KOPT-K1 (cell line): ENCODE data around the gene C10orf71.

Experiments used
- H3K27ac ChIP-seq: fragments of 200-600 bp; sonication (generic); 2 replicates; pipeline ENCODE4 v1.5.1; 2016; ENCODE audit warnings: antibody characterized with exemption, mild to moderate bottlenecking, low read depth, low read length; ENCODE audit not compliant: poor library complexity, severe bottlenecking
- H3K36me3 ChIP-seq: fragments of 200-600 bp; sonication (generic); 2 replicates; pipeline ENCODE4 v1.5.1; 2017; ENCODE audit warnings: antibody characterized with exemption, mild to moderate bottlenecking, low read length, moderate library complexity; ENCODE audit not compliant: insufficient read depth
- H3K9me3 ChIP-seq: fragments of 200-600 bp; sonication (generic); 2 replicates; pipeline ENCODE4 v1.5.1; 2017; ENCODE audit warnings: antibody characterized with exemption, low read length, mild to moderate bottlenecking; ENCODE audit not compliant: insufficient read depth, poor library complexity, severe bottlenecking

The C10orf71 gene

DNA sequence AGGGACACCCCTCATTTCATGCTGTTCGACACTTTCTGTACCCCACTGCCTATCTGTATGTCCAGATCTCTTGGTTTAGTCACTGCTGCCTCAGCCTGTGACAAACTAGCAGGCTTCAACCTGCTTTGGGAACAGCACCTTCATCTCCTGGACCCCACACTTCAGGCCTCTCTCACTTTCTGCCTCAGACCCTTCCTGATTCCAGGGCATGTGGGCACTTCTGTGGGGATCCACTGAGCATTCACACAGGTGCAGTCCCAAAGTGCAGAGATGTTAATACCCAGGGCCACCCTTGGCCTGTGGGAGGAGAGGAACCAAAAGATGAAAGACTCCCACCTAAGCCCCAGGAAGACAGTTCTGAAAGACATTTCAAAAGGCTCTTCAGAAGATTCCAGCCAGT is 29.4 kb upstream of the C10orf71 start:
- H3K27ac ChIP-seq, result no peak overlapping the region

DNA sequence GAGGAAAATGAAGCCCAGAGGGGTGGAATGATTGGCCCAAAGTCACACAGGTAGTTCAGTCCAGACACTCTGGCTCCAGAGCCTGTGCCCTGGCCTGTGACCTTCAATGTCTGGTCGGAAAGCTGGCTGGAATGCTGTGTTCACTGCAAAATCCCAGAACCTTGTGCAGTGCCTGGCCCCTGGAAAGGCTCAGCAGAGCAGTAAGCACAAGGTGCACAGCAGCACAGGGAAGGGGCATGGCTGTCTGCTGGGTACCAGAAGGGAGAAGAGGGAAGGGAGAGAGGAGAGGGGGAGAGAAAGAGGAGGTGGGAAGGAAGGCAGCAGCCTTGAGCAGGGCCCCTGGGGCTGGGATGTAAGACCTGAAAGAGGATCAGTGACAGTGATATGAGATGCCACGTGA is 28.4 kb upstream of the C10orf71 start:
- H3K27ac ChIP-seq, result no peak overlapping the region
- H3K9me3 ChIP-seq, result peaks cover 26% of the 10 kb centered on the region
- no peaks in the 10 kb centered on the region for H3K36me3 ChIP-seq

More for the DNA sequence above, 29.4 kb upstream of the C10orf71 start:
- Histone ChIP-seq H3K36me3 (no peaks in the 10 kb centered on the region), H3K9me3 (peaks cover 34% of the 10 kb centered on the region)

DNA sequence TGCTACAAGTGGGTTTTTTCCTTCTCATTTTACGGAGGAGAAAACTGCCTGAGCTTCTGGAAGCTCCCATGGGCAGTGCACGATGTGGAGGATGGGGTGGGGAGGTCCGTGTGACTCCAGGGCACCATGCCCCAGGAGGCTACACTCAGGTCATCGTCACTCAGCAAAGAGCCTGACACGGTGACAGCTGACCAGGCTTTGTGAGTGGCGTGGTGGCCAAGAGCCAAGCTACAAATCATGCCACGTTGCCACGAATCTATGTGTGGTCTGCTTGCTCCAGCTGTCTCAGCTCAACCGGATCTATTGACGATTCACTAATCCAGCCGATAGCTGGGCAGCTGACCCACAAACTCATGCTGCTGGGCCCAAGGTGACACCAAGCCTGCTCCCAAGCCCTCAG is 27.6 kb upstream of the C10orf71 start:
- no peaks in the 10 kb centered on the region for H3K36me3 ChIP-seq
- no peak overlapping the region for H3K27ac ChIP-seq

DNA sequence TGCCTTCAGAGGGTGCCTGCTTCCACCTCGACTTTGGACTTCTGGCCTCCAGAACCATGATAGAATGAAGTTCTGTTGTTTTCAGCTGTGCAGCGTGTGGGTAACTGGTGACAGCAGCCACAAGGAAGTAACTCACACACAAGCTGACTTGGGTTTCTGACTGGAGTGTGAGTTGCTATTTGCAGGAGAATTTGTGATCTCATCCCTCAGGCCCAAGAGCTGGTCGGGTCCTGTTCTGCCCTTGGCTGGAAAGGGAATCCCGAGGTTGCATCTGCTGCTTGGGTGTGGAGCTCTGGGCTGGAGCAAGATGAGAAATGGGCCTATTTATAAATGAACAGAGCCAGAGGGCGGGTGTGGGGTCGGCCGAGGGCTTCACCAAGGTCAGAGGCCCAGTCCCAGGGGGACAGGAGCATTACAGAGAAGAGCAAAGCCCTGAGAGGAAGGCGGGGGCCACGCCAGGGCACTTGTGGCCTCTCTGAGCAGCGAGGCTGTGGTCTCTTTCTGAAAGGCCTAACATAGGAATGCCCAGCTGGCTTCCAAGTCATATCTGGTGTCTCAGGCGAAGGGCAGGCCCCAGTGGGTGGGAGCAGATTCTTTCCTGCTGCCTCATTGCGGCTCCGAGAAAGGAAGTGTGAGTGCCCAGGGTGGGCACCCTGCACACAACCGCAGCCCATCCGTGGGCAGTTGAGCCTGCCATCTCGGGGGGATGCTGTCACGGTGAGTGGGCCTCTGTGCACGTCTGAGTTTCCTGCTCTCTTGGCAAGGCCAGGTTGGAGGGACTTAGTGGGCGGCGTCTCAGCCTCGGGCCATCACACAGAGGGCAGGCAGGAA is 26.5 kb upstream of the C10orf71 start:
- Histone ChIP-seq H3K9me3 (peaks cover 10% of the 10 kb centered on the region), H3K27ac (no peak overlapping the region), H3K36me3 (no peaks in the 10 kb centered on the region)

More for the DNA sequence above, 27.6 kb upstream of the C10orf71 start:
- peaks cover 19% of the 10 kb centered on the region for H3K9me3 ChIP-seq

DNA sequence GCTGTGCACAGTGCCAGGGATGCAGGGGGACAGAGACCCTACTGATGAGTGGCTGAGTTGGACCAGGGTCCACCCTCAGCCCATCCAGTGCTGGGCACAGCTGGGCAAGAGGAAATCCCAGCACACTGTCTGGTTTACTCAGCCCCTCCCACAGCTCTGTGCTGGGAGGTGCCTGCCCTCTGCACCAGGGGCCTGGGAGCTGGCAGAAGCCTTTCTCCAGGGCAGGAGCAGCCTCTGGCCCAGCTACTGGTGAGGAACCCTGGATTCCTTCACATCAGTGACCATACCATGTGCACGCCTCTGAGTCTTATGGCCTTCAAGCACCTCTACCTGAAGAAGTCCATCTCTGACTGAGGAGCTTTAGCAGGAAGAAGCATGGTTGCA is 25.9 kb upstream of the C10orf71 start:
- no peak overlapping the region for H3K27ac ChIP-seq
- H3K36me3 ChIP-seq, result no peaks in the 10 kb centered on the region
- peaks cover 5% of the 10 kb centered on the region for H3K9me3 ChIP-seq

DNA sequence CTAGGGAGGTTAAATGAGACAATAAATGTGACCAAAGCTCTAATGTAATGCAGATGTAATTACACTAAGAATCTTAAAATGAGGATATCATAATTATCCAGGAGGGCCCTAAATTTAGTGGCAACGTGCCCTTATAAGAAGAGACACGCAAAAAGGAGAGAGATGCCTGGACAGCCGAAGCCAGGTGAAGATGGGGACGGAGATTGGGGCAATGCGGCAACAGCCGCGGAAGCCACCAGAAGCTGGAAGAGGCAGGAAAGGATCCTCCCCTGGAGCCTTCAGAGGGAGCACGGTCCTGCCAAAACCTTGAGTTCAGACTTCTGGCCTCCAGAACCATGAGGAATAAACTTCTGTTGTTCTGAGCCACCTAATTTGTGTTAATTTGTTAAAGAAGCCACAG is 25.3 kb upstream of the C10orf71 start:
- Histone ChIP-seq H3K9me3 (no peaks in the 10 kb centered on the region), H3K27ac (no peak overlapping the region), H3K36me3 (no peaks in the 10 kb centered on the region)

DNA sequence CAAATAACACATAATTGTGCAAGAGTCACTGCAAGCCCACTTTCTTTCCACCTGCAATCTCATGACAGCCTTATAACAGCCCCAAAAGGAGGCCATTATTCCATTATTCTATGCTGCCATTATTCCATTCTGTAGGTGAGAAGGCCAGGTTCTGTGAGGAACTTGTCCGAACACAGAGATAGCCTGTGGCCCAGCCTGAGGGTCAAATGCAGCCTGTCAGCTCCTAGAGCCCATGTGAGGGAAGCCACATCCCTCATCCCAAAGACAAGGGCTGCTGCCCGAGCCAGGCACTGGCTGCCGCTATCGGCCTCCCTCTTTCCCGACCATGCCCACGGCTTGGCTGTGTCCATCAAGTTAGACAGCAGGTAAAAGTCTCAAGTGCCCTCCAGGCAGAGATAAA is 24.1 kb upstream of the C10orf71 start:
- H3K36me3 ChIP-seq, result no peaks in the 10 kb centered on the region
- no peak overlapping the region for H3K27ac ChIP-seq

DNA sequence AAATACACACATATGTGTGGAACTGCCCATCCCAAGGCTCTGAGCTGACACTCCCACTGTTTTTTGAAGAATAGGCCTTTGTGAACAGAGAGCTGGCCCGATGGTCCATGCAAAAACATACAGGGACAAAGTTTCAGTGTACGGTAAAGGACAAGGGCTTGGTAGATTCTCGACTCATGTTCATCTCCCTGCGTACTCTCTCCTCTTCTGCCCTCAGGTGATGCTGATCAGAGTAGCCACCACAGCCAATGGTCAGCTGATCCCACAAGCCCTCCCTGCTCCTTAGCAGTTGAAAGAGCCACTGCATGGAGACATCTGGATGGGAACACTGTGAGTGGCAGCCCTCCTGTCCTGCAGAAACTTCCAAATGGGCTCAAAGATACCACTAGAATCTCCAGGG is 23.1 kb upstream of the C10orf71 start:
- no peaks in the 10 kb centered on the region for H3K36me3 ChIP-seq
- H3K27ac ChIP-seq, result no peak overlapping the region
- no peaks in the 10 kb centered on the region for H3K9me3 ChIP-seq

More for the DNA sequence above, 24.1 kb upstream of the C10orf71 start:
- H3K9me3 ChIP-seq, result no peaks in the 10 kb centered on the region

DNA sequence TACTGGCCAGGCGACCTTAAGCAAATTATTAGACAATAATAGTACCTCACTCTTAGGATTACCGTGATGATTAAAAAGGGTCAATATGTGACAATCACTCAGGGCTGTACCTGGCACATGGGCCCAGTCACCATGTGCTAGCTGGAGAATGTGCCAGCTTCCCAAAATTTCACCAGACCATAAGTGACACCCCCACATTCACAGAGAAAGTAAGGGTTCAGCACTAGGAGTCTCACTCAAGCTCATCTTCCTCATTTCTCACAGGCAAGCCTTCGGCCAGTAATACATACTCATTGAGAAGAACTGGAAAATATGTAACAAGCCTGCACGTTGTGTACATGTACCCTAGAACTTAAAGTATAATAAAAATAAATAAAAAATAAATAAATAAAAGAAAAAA is 22.4 kb upstream of the C10orf71 start:
- Histone ChIP-seq H3K9me3 (no peaks in the 10 kb centered on the region), H3K27ac (no peak overlapping the region), H3K36me3 (no peaks in the 10 kb centered on the region)

DNA sequence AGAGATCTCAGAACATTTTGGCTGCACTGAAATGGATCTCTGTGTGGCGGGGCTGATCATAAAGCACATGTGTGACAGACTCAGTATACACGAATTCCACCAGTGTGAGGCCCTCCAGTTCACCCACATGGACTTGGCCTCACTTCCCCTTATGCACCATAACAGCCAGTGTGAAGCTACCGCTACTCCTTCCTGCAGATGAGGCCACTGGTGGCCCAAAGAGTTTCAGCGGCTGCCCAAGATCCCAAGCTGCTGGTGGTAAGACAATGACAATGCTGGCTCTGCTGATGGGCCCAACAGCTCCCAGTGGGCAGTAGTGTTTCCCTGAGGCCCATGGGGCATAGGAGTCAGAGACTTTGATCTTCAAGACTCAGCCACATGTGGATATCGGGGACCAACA is 21.0 kb upstream of the C10orf71 start:
- Histone ChIP-seq H3K27ac (no peak overlapping the region), H3K9me3 (no peaks in the 10 kb centered on the region), H3K36me3 (no peaks in the 10 kb centered on the region)

DNA sequence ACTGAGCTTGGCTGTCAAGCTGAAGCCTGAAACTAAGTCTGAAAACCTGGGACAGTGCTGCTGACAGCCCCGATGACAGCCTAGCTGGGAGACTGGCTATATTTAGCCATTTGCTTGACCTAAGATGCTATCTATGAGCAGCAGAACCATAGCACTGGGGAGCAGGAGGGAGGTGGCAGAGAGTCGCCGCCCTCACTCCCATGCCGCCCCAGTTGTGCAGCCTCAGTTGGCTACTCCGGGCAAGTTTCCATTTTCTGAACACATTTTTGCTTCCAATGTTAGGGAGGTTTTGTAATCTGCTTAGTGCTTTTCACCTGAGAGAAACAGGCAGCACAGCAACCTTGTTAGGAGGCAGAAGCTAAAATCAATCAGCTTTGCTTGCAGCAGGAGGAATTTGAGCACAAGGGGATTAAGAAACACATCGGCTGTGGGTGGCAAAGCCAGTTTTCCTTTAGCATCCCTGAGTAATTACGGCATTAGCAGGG is 20.4 kb upstream of the C10orf71 start:
- Histone ChIP-seq H3K27ac (no peak overlapping the region), H3K36me3 (no peaks in the 10 kb centered on the region), H3K9me3 (no peaks in the 10 kb centered on the region)

DNA sequence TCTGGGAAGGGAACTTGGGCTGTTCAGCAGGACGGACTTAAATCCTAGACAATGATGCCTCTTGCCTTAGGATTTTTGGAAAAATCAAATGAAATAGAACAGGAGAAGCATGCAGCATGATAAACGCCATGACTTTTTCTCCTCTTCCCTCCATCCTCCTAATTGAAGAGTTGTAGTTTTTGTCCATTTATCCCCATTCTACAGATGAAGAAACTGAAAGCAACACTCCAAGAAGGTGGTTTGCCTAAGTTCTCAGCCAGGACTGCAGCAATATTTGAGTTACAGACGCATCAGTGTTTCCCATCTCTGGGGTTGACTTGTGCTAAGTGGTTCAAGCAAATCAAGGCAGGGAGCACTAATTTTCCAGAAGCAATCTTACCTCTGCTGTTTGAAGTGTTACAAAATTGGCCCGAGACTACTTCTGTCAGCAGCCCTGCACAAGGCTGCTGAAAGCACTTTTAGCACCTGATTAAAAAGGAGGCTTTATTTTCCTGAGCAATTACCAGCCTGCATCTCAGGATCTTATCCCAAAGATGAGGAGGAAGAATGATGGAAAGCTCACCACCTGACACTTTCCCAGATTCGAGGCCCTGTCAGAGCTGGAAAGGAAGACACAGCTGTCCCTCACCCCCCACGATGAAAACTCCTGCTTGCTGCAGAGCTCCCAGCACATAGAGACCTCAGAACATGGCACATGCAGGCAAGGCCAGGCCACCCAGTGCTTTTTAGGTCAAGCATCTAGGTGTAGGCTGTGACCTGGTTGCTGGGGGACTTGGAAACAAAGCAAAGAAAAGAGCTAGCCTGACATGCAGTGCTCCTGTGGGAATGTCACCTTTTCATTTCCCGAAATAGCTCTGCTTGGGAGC is 19.7 kb upstream of the C10orf71 start:
- no peak overlapping the region for H3K27ac ChIP-seq
- no peaks in the 10 kb centered on the region for H3K9me3 ChIP-seq
- H3K36me3 ChIP-seq, result no peaks in the 10 kb centered on the region

DNA sequence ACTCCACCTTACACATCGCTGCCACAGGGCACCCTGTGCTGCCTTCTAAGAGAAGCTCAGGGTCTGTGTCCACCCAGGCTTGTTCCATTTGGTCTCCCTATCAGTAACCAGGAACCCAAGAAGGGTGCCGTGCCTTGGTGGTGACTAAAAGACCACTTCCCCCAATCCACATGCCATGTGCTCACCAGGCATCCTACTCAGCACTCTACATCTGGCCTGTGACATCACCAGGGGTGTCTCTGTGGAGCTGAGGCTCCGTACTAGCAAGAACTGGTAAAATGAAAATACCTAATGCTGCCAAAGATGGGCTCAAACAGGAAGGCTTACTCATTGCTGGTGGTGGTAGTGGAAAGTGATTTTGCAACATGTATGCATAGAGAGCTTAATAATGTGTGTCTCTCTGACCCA is 19.0 kb upstream of the C10orf71 start:
- no peak overlapping the region for H3K27ac ChIP-seq
- no peaks in the 10 kb centered on the region for H3K9me3 ChIP-seq
- no peaks in the 10 kb centered on the region for H3K36me3 ChIP-seq

DNA sequence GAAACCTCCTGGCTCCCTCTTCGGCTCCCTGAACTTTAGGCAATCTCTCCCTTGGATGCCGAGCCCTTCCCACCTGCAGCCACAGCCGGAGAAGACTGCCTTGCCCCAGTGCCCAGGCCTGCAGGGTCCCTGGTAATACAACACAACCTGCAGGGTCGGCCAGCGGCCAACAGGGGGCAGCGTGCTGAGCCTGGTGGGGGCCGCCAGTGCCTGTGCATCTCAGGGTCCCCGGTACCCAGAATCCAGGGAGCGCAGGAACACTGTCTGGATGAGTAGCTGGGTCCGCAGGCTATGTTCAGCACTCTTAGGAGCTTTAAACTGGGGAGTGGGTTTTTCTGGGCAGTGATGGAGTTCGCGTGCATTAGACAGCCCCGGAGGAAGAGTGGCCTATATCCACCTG is 17.5 kb upstream of the C10orf71 start:
- no peak overlapping the region for H3K27ac ChIP-seq
- H3K36me3 ChIP-seq, result no peaks in the 10 kb centered on the region
- H3K9me3 ChIP-seq, result no peaks in the 10 kb centered on the region

DNA sequence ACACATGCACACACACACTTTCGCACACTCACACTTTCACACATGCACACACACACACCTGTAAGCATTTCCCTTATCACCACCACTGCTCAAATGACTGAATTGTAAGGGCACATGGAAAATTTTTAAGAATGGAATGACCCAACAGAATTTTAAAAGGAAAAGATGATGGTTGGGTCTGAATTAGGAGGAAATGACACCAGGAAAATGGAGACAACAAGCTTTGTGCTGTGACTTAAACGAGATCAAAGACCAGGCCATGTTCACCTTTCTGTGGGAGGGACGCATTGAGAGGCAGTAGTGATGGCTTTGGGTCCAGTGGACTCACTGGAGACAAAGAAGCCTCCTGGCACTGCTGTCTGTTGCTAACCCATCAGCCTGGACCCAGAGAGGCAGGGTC is 16.7 kb upstream of the C10orf71 start:
- Histone ChIP-seq H3K9me3 (no peaks in the 10 kb centered on the region), H3K36me3 (no peaks in the 10 kb centered on the region), H3K27ac (no peak overlapping the region)
